ENCODE data around the gene WHRN.

WHRN gene

DNA sequence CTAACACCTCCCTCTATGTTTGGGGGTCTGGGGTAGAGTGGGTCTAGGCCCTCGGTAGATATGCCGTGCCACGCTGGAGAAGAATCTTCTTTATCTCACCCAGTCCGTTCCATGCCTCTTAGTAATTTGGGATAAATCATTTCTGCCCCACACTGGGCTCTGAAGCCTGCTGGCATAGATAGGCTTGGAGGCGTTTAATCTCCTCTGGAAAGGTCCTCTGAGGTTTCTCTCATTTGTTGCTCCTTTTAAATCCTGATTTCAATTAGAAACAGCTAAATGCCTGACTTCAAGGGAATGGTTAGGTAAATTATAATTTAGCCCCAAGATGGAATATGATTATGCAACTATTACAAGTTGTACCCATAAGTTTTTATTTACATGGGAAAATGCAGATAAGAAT is 59.7 kb downstream of the WHRN start:
- no peak for DNase-seq

DNA sequence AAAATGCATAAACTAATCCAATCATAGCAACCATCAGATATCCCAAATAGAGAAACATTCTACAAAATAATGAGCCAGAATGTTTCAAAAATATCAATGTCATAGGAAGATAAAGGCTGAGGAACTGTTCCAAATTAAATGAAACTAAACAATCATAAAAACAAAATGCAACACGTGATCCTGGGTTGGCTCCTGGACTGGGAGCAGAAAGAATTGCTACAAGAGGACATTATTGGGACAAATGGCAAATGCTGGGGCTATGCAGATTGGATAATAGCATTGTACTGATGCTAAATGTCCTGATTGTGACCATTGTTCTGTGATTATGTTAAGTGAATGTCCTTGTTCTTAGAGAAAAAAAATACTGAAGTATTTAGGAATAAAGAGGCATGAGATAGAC is 63.3 kb downstream of the WHRN start:
- no peak for DNase-seq

DNA sequence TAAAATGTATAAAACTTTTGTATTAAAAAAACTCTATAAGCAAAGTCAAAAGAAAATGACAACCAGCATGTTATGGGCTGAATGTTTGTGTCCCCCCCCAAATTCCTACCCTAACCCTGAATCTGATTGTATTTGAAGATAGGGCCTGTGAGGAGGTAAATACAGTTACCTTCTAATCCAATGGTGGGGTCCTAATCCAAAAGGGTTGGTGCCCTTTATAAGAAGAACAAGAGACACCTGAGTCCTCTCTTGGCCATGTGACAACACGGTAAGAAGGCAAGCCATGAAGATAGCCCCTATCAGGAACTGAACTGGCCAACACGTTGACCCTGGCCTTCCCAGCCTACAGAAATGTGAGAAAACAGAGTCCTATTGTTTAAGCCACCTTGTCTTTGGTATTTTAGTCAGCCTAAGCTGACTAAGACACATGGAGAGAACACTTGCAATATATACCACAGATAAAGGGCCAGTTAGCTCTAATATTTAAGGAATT is 67.8 kb downstream of the WHRN start:
- no peak for DNase-seq

DNA sequence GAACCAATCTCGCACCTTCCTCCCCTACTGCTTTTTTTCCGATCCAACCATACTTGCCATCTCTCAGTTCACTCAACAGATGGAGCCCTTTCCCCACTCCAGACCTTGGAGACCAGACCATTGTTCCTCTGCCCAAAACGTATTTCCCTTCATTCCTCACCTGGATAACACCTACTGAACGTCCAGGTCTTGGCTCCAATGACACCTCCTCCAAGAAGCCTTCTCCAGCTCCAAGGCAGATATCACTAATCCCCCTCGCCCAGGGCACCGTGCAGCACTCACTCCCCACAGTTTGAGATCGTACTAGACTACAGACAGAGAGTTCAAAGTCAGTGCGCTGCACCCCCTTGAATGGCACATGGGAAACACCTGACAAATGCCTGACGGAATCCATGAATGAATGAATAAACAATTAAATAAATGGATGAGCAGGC is 70.4 kb downstream of the WHRN start:
- DNase-seq, result no peak

DNA sequence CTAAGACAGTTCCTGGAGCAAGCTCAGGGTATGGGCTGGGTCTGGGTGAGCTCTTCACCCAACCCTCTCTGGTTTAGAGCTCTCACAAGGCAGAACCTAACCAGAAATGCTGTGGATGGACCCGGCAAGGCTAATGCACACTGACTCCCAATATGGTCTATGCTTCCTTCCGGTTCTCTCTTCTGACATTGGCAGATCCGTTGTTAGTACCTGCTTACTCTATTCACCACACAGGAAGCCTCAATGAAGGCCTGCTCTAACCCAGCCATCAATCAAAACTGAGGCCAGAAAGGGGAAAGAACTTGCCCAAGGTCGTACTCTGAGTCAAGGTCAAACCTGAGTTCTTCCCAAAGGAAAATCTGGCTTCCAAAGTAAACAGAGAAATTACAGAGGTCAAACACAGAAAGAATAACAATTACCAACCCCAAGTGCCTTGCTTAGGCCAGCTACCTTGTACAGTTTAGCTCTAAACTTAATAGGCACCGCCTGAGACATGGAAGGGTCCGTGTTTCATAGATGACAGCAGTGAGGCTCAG is 71.5 kb downstream of the WHRN start:
- DNase-seq, result no peak

DNA sequence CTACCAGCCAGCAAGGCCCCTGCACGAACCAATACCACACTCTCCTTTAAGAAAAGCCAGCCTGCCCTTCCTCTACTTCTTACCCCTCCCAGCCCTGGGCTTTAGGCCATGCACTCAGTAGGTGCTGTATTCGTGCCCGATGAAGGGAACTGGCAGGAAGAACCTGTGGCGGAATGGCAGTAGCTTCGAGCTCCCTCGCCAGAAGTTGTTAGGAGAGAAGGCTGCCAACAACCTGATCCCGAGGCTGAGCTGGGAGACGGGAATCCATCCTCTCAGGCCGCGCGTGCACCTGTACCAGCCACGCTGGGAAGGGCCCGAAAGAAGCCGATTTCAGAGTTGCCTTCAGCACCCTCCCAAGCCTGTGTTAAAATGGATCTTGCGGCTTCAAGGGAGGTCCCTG is 72.2 kb downstream of the WHRN start:
- DNase-seq, result no peak

DNA sequence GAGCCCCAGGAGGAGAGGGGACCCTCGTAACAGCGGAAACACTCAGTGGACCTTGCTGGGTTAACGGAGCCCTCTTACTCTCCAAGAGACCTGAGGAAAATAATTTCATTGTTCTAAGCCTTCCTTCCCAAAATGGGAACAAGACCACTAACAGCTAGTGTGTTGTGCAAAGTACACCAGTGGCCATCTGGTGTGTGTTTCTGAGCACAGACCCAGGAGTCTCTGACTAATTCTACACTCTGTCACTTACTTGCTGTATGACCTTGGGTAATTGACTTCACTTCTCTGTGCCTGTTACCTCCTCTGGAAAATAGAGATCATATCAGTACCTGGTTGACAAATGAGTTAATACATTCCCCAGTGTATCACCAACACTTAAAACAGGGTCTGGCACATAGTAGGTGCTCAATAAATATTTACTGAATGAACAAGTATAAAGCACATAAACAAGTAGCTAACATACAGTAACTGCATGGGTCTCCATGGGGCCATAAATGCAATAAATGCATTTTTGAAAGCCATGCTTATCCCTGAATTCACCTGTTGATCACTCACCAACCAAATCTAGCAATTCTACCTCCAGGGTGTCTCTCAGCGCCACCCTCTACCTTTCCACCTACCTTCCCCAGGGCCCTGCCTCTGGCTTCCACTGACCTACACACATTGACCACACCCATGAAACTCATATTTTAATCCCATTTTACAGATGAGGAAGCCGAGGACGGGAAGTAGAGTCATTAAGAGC is 72.8 kb downstream of the WHRN start:
- no peak for DNase-seq

DNA sequence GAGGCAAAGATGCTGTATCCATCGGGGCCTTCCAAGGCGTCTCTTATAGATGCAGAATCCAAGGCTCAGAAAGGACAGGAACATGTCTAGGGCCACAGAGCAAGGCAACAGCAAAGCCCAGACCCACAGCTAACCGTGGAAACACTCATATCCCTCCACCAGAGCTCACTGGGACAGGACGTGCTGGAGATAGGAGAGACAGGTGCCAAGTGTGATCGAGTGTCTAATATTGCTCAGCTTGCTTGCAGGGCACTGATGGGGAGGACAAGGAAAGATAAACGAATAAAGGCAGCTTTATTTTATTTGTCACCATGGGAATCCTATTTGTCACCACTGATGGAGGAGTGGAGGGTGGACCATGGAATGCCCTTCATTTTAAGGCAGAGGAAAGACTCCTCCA is 73.5 kb downstream of the WHRN start:
- no peak for DNase-seq

DNA sequence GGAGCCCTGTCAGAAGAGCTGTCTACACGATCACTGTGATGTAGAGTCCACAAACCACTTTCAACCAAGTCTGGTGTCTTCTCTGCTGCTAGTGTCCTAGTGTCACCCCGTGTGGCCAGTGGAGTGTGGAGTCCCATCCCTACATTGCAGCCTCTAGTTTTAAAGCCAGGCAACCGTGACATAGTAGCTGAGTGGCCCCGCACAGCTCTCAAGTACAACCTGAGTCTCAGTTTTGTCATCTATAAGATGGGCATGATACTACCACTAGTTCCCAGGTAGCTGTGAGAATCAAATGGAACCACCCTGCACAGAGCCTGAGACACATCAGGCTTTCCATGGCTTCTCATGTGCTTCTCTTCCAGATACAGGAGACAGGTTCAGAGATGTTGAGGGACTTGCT is 74.3 kb downstream of the WHRN start:
- DNase-seq, result no peak

DNA sequence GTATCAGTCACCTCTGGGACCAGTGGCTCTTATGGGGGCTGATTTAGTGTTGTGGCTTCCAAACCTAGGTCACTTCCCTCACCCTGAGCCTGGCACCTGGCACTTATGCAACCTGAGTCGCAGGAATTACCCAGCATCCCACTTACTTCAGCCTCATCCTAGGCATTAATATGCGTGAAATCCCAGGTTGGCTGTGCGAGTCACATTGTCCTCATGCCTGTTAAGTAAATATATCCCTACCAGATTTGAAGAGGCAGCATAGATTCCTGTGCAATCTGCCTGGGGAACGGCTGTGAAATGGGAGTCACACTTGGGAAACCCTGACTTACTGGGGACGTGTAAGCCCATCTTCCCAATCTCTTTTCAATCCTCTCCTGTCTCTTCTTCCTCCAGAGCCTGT is 74.8 kb downstream of the WHRN start:
- DNase-seq, result no peak

DNA sequence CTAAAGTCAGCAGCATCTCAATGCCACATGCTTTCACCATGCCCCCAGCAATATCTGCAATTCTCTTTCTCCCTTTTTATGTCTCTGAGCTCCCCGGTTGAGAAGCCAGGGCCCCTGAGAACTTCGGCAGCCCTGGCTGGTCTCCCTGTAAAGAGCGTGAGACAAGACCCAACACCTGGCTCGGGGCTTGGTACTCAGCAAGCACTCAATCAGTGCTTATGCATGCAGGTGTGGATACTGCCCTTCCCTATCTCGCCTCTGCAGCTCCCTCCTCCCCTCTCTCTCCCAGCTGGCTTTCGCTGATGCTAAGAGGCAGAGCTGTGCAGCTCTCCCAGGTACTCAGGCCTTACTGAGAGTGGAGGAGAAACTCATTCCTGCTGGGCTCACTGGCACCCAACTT is 75.8 kb downstream of the WHRN start:
- DNase-seq, result no peak

DNA sequence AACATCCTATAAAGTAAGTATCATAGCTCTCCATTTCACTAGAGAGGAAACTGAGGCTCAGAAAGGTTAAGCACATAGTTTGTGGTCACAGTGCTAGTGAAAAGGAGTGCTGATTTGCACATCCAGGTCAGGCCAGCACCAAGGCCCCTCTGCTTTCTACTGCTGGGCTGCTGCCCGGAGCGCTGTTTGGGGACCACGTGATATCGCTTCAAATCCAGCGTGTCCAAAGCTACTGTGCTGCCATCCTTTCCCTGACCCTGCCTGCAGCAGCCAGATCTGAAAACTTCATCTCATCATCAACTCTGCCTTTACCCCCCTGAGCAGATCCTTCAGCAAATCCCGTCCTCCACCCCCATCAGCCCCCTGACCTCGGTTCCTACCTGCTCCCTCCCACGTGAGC is 76.8 kb downstream of the WHRN start:
- DNase-seq, result no peak

DNA sequence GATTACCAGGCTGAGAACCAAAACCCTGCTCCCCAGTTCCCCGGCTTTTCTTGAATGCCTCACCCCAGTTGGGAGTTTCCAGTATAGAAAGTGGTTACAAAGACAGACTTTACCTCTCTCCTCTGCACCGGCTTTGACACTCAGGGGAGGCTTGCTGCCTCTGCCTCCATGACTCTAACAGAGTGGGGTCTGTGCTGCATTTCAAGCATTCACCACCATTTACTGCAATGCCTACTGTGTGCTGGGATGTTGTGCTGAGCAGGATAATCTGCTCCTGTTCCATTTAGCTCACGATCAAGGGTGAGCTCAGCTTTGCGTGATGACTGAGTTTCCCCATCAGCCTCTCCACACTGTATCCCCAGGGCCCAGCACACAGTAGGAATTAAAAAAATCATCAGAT is 77.6 kb downstream of the WHRN start:
- DNase-seq, result no peak

DNA sequence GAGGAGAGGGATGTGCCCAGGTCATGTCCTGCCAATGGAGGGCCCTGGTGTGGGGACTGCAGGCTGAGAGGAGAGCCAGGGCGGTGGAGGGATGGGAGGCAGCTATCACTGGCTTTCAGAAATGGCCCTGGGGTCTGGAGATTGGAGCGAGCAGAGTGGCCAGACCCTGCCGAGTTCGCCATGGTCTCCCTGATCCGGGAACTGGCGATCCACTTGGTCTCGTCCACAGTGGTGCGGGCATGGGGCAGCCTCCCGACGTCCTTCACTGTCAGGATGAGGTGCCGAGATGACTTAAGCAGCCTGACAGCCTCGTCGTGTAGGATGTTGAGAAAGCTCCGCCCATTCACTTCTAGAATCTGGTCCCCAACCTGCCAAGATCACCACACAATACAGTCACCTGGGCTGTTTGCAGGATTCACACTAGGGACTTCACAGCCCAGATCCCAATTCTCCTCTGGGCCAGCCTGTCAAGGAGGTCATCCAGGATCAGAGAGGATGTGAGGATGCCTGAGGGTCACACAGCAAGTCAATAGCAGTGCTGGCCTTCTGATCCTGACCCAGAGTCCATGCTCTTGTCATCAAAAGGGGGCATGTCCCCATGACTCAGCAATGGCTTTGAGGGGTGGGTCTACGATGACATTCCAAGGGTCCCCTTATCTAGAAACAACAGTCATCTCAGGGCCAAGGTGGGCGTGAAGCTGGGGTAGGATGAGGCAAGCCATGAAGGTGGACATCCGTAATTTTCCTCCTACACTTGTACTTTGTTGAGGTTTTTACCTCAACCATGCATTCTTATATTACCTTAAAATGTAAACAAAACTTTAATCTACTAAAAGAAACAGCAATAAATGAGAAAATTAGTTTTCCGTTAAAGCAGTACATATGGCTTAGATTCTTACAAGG is 79.0 kb downstream of the WHRN start:
- no peak for DNase-seq

DNA sequence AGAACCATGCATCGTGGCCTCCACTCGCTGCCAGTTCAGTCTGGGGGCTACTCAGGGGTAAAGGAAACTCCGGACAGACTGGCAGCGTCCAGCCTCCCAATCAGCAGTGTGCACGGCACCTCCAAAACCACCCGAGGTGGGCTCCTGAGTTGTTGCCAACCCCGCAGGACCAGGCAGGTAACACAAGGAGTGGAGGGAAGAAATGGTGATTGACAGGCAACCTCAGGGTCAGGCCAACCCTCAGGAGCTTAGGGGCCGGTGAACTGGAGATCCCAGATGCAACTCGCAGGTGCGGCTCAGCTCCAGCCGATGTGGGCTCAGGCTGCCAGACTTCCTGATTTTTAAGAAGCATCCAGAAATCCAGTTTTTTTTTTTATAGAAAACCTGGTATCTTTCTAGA is 80.1 kb downstream of the WHRN start:
- DNase-seq, result no peak

DNA sequence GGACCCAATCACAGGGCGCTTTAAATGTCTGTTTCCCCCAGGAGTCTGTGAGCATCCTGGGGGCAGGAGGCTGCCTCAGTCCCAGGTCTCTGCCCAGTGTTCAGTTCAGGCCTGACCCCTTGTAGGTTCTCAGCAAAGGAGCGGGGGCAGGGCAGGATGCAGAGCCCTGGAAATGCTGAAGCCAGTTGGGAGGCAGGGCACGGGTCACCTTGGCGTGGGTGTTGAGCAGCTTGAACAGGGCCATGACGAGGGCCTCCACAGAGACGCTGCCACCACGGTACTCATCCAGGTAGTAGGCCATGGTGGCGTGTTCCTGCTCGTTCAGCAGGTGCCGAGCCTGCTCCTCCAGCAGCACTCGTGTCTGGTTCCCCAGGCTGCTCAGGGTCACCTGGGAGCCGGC is 81.1 kb downstream of the WHRN start:
- DNase-seq, result no peak

DNA sequence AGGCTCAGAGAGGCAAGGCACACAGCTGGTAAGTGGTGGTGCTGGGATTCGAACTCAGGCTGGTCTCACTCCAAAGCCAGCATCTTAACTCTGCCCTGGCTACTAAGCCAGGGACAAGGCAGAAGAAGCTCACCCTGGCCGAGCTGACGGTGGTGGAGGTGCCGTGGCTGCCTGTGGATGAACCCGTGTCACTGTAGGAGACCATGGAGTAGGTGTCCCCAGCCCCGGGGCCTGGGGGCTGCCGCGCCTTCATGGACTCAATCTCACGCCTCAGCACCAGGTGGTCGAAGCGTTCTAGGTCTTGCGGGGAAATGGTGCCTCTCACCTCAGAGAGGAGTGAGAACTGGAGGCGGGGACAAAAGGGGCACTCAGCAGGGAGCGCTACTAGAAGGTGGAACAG is 82.1 kb downstream of the WHRN start:
- DNase-seq, result no peak

DNA sequence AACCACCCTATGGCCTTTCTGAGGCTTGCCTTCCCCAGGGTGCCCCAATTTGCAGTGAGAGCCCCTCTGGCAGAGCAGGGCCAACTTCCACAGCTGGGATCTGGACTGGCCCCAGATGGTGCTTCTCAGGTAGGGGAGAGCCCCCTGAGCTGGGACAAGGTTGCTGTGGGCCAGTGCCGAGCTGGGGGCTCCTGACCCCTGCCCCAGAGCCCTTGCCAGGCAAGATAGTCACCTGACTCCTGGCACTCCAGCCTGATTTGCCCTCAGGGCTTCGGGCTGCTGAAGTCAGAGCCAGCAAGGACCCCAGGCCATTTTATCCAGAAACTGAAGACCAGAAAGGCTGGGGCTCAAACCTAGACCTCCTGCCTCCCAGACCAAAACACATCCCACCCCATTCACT is 84.1 kb downstream of the WHRN start:
- no peak for DNase-seq

DNA sequence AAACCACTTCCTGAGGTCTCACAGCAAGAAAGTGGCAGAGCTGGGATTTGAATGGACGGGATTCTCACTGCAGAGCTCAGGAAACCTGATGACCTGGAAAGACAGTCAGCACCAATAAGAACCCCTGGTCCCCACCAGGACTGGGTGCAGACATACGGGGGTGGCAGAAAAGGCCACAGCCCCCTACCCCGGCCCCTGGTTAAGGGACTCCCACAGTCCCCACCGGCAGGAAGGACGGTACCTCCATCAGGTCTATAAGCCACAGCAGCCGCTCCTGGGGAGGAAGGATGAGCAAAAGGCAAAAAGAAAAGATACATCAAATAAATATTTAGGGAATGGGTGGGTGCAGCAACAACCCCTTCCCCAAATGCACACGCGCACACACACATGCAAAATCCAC is 85.5 kb downstream of the WHRN start:
- DNase-seq, result no peak

DNA sequence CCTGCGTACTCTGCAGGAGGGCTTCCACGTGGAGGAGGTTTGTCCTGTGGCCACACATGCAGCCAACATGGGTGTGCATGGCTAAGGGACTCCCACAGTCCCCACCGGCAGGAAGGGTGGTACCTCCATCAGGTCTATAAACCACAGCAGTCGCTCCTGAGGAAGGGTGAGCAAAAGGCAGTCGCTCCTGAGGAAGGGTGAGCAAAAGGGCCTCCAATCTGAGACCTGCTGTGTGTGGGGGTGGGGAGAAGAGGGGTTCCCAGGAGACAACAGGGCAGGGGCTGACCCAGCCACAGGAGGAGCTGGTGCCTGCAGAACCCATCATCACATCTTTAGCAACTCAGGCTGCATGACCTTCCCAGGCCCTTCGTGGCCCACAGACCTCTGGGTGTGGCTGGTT is 87.2 kb downstream of the WHRN start:
- no peak for DNase-seq

DNA sequence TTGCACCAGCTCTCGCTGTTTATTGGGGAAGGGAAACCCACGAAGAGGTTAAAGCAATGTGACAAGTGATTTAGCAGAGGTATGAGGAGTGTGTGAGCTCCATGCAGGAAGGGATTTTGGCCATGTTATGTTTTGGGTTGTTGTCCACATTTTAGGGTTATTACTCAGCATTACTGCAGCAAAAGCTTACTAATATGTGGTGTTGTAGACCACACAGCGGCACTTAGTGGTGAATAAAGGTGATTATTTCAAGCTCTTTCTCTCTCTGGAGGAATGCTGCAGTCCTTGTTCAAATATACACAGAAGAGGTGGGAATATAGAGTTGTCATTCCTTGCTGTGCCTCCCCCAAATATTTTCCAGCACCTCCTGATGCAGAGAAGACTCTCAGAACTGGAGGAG is 87.8 kb downstream of the WHRN start:
- DNase-seq, result no peak

DNA sequence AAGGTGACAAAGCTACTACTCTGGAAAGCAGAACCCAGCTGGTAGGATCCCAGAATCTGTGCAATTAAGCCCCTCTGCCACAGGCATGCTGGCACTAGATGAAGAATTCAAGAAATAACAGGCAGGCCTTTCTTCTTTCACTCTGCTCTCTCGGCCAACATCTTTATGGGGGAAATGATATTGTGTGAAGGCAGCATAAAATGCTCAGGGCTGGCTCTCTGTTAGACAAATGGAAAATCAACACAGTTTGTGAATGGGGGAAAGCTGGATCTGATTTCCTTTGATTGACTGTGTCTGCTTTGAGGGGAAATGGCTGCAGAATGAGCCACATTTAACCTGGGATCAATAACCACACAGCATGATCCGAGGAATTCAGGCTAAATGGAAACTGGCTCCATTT is 88.4 kb downstream of the WHRN start:
- no peak for DNase-seq

DNA sequence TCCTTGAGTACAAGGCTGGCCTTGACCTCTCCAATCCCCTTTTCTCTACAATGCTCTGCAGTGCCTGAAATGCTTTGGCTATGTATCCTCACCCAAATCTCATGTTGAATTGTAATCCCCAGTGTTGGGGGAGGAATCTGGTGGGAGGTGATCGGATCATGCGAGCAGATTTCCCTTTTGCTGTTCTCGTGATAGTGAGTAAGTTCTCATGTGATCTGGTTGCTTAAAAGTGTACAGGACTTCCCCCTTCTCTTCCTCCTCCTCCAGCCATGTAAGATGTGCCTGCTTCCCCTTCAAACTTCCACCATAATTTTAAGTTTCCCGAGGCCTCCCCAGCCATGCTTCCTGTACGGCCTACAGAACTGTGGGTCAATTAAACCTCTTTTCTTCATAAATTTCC is 89.0 kb downstream of the WHRN start:
- no peak for DNase-seq

DNA sequence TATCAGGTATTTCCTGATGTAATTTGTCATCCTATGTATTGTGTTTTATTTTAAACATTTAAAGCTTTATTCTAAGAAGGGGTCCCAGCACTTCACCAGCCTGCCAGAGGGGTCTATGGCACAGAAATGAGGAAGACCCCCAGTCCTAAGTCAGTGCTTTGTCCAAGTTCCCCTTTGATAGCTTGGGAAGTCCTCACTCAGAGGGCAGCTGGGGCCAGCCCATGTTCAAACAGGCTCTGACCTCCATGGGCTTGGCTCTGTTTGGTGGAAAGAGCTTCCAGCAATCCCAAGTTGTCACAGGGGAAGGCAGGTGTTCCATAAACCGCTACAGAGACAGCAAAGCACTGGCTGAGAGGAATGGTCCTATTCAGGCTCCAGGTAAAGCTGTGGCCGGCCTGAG is 90.9 kb downstream of the WHRN start:
- DNase-seq, result no peak
